OCI-LY7 (cell line): ENCODE measurements around the gene SRP54. TPM values are rescaled to one million over a fixed set of nuclear protein-coding genes. Genes with fewer than 3 reads are reported as not detected.

Source experiments
- BruUV-seq: library from RNA; stranded (reverse); fragments of 400-500 nt; replicated peaks from 2 replicates; lab custom pipeline; 2021; lab: Mats Ljungman, UMichigan
- CTCF ChIA-PET: fragments of 300-600 bp; sonication (Branson Sonifier 250); formaldehyde crosslinking; loops from one replicate; lab custom pipeline; 2022; ENCODE audit warnings: antibody characterized with exemption; ENCODE audit not compliant: unreplicated experiment; lab: Charles Lee
- POLR2A ChIA-PET: fragments of 300-600 bp; sonication (Branson Sonifier 250); formaldehyde crosslinking; loops from one replicate; lab custom pipeline; 2022; ENCODE audit warnings: antibody characterized with exemption; lab: Charles Lee
- DNase-seq: peaks from one replicate; pipeline ENCODE4 v3.0.0-alpha.2; 2015; ENCODE audit warnings: low spot score
- H2AFZ ChIP-seq: fragments of 200-600 bp; sonication (generic), shearing (Covaris generic); 2 replicates; pipeline ENCODE4 v1.6.1; 2014; ENCODE audit warnings: mild to moderate bottlenecking, antibody characterized with exemption, low read length, moderate library complexity
- H3K27ac ChIP-seq: fragments of 200-600 bp; sonication (generic); 2 replicates; pipeline ENCODE4 v1.5.1; 2014; ENCODE audit warnings: mixed run types, low read depth, mild to moderate bottlenecking, moderate library complexity, low read length, inconsistent platforms; ENCODE audit not compliant: poor library complexity, severe bottlenecking
- H3K36me3 ChIP-seq: fragments of 200-600 bp; sonication (generic); 2 replicates; pipeline ENCODE4 v1.6.1; 2014; ENCODE audit warnings: mild to moderate bottlenecking, antibody characterized with exemption, low read length, moderate library complexity, mixed read lengths; ENCODE audit not compliant: insufficient read depth
- H3K4me1 ChIP-seq: fragments of 200-600 bp; sonication (generic); 2 replicates; pipeline ENCODE4 v1.5.1; 2014; ENCODE audit warnings: mild to moderate bottlenecking, low read length; ENCODE audit not compliant: insufficient read depth, poor library complexity, severe bottlenecking
- H3K4me2 ChIP-seq: fragments of 200-600 bp; sonication (generic); 2 replicates; pipeline ENCODE4 v1.6.1; 2014; ENCODE audit warnings: mild to moderate bottlenecking, low read length
- H3K4me3 ChIP-seq: fragments of 200-600 bp; sonication (generic); 2 replicates; pipeline ENCODE4 v1.5.1; 2014; ENCODE audit warnings: mild to moderate bottlenecking, low read depth, low read length; ENCODE audit not compliant: poor library complexity, severe bottlenecking
- H3K79me2 ChIP-seq: fragments of 200-600 bp; sonication (generic); 2 replicates; pipeline ENCODE4 v1.6.1; 2016; ENCODE audit warnings: low read depth, mild to moderate bottlenecking, low read length, moderate library complexity, mixed read lengths; ENCODE audit not compliant: insufficient read depth
- H3K9me2 ChIP-seq: fragments of 200-600 bp; sonication (generic); 2 replicates; pipeline ENCODE4 v1.6.1; 2016; ENCODE audit warnings: mild to moderate bottlenecking, low read length, mixed read lengths; ENCODE audit not compliant: insufficient read depth
- H3K9me3 ChIP-seq: fragments of 200-600 bp; sonication (generic); 2 replicates; pipeline ENCODE4 v1.6.1; 2014; ENCODE audit warnings: mild to moderate bottlenecking, mixed run types, low read length, mixed read lengths
- H4K20me1 ChIP-seq: fragments of 200-600 bp; sonication (generic); 2 replicates; pipeline ENCODE4 v1.6.1; 2014; ENCODE audit warnings: mild to moderate bottlenecking, antibody characterized with exemption, low read length, moderate library complexity, mixed read lengths; ENCODE audit not compliant: insufficient read depth
- EZH2phosphoT487 ChIP-seq: fragments of 200-600 bp; sonication (generic); IDR thresholded peaks from 2 replicates; pipeline ENCODE4 v1.6.1; 2018; ENCODE audit warnings: low read depth, borderline replicate concordance, mild to moderate bottlenecking, mixed run types, antibody characterized with exemption, low read length, moderate library complexity, mixed read lengths
- intact Hi-C: fragments of 100-400 bp; cut with micrococcal nuclease; formaldehyde crosslinking; loops from one replicate; pipeline ENCODE4 v1.10.0; 2022; ENCODE audit not compliant: unreplicated experiment
- total RNA-seq, 2 experiments: library from RNA; depleted of rRNA in 1 of 2; stranded (reverse); fragments of >200 nt in 1 of 2; shearing (Covaris generic) in 1 of 2; gene quantifications; 2 replicates each; pipeline ENCODE4 v1.2.3, GENCODE V29; 2014 to 2022
- TF ChIP-seq, protein P1 (sequence below): fragments of 200-600 bp; sonication (generic); conservative IDR thresholded peaks from 2 replicates; pipeline ENCODE4 v1.5.1; 2014; ENCODE audit warnings: mild to moderate bottlenecking, antibody characterized with exemption, low read length, moderate library complexity, mixed read lengths

Gene SRP54
- total RNA-seq, 2 experiments from 2014 or later, result 50.9 to 86.0 TPM

DNA sequence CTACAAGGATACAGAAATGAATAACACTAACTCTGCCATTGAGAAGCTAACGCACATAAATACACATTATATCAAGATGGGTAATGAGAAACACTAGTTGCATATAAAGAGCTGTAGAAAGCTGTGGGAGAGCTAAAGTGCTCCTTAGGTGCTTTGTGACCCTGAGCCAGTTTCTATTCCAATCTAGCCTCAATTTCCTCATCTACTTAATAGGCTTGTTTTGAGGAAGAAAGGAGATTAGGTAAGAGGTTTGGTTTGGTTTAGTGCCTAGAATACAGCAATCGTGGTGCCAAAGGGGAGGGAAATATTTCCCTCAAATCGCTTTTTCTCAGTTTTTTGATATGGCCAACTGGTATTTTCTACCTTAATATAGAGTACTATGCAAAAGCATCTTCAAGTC lies 994 bp downstream of the SRP54 start:
- TF ChIP-seq, protein P1, sequence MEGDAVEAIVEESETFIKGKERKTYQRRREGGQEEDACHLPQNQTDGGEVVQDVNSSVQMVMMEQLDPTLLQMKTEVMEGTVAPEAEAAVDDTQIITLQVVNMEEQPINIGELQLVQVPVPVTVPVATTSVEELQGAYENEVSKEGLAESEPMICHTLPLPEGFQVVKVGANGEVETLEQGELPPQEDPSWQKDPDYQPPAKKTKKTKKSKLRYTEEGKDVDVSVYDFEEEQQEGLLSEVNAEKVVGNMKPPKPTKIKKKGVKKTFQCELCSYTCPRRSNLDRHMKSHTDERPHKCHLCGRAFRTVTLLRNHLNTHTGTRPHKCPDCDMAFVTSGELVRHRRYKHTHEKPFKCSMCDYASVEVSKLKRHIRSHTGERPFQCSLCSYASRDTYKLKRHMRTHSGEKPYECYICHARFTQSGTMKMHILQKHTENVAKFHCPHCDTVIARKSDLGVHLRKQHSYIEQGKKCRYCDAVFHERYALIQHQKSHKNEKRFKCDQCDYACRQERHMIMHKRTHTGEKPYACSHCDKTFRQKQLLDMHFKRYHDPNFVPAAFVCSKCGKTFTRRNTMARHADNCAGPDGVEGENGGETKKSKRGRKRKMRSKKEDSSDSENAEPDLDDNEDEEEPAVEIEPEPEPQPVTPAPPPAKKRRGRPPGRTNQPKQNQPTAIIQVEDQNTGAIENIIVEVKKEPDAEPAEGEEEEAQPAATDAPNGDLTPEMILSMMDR, result no peak
- TF ChIP-seq EZH2phosphoT487, result no peak
- H3K9me3 ChIP-seq, result no peaks in the 10 kb centered on the region
- H3K36me3 ChIP-seq, result peaks cover 16% of the 10 kb centered on the region
- intact Hi-C loops, result loop anchor here (5.0 kb wide), 4 partner anchors 271 to 419 kb away; partner anchors contain the start of genes CFL2, NFKBIA and PSMA6
- DNase-seq, result peak; percentile 7
- 0 out of 2 replicates have a peak, but pooled peaks cover 8% of the 10 kb centered on the region for H4K20me1 ChIP-seq
- no peak overlapping the region for H2AFZ ChIP-seq
- H3K4me2 ChIP-seq, result peak overlapping the region; percentile 96
- peak overlapping the region; percentile 91 for H3K27ac ChIP-seq
- no TSS peak for BruUV-seq
- H3K79me2 ChIP-seq, result peaks cover 83% of the 10 kb centered on the region
- H3K9me2 ChIP-seq, result no peaks in the 10 kb centered on the region
- ChIA-PET CTCF (no interaction called here), POLR2A (interaction anchor here (0.5 to 2.1 kb wide), 11 partner anchors 9 to 159 kb away, joined by 3 to 8 read pairs (median 3); partner anchors contain the start of gene FAM177A1)
- peaks cover 30% of the 10 kb centered on the region for H3K4me1 ChIP-seq
- H3K4me3 ChIP-seq, result peak overlapping the region; percentile 95

- ChIA-PET CTCF (no interaction called here), POLR2A (interaction anchor here (0.6 to 2.1 kb wide), 2 partner anchors 12 to 63 kb away, joined by 5 to 9 read pairs; no protein-coding TSS in a partner anchor)
- Histone ChIP-seq H3K4me1 (peaks cover 23% of the 10 kb centered on the region), H3K4me2 (peak overlapping the region; percentile 96), H3K9me2 (no peaks in the 10 kb centered on the region), H3K9me3 (no peaks in the 10 kb centered on the region), H2AFZ (no peak overlapping the region), H3K79me2 (peaks cover 88% of the 10 kb centered on the region), H3K36me3 (peaks cover 16% of the 10 kb centered on the region), H3K4me3 (peak overlapping the region; percentile 37), H3K27ac (no peak overlapping the region), H4K20me1 (0 out of 2 replicates have a peak, but pooled peaks cover 16% of the 10 kb centered on the region)
- no TSS peak for BruUV-seq
- TF ChIP-seq, protein P1, result no peak
- intact Hi-C loops, result no loop called here
- no peak for DNase-seq
These were observed 2.9 kb downstream of the SRP54 start for GRCh38 chr14:34985740-34986139.

DNA sequence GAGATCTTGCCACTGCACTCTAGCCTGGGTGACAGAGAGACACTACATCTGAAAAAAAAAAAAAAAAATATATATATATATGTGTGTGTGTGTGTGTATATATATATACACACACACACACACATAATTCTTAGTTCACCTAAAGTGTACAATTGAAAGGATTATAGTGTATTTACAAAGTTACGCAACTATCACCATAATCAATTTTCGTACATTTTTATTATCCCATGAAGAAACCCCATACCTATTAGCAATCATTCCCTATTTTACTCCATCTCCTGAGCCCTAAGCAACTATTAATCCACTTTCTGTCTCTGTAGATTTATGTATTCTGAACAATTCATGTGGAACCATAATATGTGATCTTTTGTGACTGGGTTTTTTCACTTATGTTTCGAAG lies 4.4 kb downstream of the SRP54 start:
- no peak overlapping the region for H3K4me3 ChIP-seq
- intact Hi-C loops, result no loop called here
- no peak for DNase-seq
- CTCF ChIA-PET, result no interaction called here
- no peak overlapping the region for H2AFZ ChIP-seq
- no peak for TF ChIP-seq EZH2phosphoT487
- TF ChIP-seq, protein P1, result no peak
- H3K36me3 ChIP-seq, result peaks cover 16% of the 10 kb centered on the region
- BruUV-seq, result no TSS peak
- H4K20me1 ChIP-seq, result 0 out of 2 replicates have a peak, but pooled peaks cover 16% of the 10 kb centered on the region
- H3K27ac ChIP-seq, result no peak overlapping the region
- no peak overlapping the region for H3K4me2 ChIP-seq
- H3K9me3 ChIP-seq, result no peaks in the 10 kb centered on the region
- H3K79me2 ChIP-seq, result peaks cover 90% of the 10 kb centered on the region
- POLR2A ChIA-PET, result no interaction called here
- H3K4me1 ChIP-seq, result peaks cover 22% of the 10 kb centered on the region
- no peaks in the 10 kb centered on the region for H3K9me2 ChIP-seq
